Hematopoietic multipotent progenitor cell (in vitro differentiated cells): ENCODE results near the gene VPS8. TPM values are rescaled to one million over a fixed set of nuclear protein-coding genes. Genes with fewer than 3 reads are reported as not detected.

Experiments used
- DNase-seq, 3 donors: peaks; one replicate each; pipeline ENCODE4 v3.0.0-alpha.2; 2011 to 2015; ENCODE audit warnings: low read depth in 2 of 3, low spot score in 2 of 3
- total RNA-seq: library from RNA; depleted of rRNA; stranded (reverse); fragments of >200 nt; gene quantifications from one replicate; pipeline ENCODE4 v1.2.3, GENCODE V29; 2012

The VPS8 gene
- total RNA-seq, 1 donor = 36.6 TPM

DNA sequence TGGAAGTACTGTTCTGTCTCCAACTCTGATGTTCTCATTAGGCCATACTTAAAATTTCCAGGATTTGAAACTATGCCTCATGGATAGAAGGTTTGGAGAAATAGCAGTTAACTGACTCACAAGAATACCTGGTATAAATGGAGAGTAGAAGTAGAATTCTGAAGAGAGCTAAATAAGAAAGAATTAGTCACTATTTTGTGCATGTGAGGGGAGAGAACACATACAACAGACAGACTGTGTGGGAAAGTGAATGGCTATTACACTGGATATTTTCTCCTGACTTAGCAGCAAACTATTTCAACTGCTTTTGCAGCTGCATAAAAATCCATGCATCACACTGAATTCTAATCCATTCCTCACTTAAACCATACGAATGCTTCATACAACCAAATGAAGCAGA, 269.6 kb downstream of the VPS8 start:
- DNase-seq = no peak

GRCh38 chr3:185082149-185082548, 270.2 kb downstream of the VPS8 start:
- DNase-seq = no peak

DNA sequence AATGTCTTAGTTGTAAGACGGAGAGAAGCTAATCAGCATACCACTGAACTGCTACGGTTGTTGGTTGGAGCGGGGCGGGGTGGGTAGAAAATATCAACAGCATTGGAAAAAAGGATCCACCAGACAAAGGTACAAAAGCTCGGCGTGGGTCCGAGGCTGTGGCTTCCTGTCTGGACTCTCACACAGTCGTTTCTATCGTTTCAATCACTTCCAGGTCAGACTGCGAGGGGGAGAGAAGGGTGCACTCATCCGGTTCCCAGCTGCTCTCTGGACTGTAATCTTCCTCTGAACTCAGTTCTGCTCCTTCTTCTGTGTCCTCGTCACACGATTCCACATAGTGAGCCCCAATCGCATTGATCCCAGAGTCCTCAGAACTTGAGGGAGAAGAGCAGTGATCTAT, 270.9 kb downstream of the VPS8 start:
- no peak for DNase-seq

GRCh38 chr3:185084402-185084801, 272.4 kb downstream of the VPS8 start:
- no peak for DNase-seq

DNA sequence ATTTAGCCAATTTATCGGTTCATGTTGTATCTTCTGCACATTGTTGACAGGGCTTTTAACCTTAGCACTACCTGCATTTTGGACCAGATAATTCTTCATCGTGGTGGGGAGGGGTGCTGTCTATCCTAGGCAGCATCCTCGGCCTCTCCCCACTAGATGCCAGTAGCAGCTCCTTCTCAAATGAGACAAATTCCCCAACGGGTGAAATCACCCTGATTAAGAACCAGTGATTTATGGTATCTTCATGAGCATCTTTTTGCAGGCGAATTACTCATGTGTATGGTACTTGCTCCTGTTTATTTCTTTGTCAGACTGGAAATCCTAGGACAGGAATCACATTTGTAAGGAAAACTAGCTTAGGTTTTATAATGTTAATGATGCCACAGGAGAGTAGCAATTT, 272.9 kb downstream of the VPS8 start:
- DNase-seq = no peak

DNA sequence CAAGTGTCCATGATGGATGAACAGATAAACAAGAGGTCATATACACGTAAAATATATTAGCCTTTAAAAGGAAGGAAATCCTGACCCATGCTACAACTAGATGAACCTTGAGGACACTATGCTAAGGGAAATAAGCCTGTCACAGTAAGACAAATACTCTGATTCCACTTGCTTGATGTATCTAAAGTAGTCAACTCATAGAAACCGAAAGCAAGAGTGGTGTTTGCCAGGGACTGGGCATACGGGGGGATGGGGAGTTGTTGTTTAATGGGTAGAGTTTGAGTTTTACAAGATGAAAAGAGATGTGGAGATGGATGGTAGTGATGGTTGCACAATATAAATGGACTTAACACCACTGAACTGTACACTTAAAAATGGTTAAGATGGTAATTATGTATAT, 275.5 kb downstream of the VPS8 start:
- DNase-seq = no peak

GRCh38 chr3:185089343-185089742, 277.4 kb downstream of the VPS8 start:
- DNase-seq = no peak

- DNase-seq = no peak
These were observed 277.8 kb downstream of the VPS8 start for GRCh38 chr3:185089751-185090150.

GRCh38 chr3:185090811-185091210, 278.8 kb downstream of the VPS8 start:
- no peak for DNase-seq

DNA sequence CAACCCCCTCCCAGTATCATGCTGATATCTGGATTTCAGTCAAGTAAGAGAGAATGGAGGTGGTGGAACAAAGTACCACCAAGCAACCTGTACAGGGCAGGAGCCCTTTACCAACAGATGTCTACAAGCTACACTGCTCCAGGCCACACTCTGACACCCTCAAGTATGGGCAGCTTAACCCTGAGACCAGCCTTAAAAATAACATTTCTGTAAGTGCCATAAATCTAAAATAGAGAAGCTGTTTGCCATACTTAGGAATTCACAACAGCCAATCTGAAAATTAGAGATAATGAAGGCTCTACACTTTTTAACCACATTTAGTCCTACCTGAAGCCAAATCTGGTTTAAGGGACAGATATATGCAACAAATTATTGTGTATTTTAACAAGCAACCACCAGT, 281.1 kb downstream of the VPS8 start:
- peak in 1 of 3 donors; percentile 65 for DNase-seq

DNA sequence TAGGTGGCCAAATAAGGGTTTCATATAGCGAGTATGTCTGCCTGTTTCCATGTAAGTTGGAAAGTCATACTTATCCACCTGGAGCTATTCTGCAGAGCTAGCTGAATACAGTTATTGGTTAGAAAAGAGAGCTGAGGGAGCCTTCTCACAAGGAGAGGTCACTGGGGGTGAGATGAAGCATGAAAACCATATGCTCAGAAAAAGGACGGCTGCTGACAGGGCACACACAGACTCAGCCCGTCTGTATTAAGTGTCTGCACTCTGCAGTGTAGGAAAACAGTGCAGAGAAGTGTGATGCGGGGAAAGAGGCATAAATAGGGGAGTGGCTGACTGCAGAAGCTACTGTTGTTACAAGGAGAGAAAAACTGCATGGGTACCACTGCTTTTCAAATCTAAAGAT, 282.7 kb downstream of the VPS8 start:
- DNase-seq = no peak

Other genes starting within 250 kb of the VPS8 start
- 18.9 TPM for gene MAGEF1, start 100.1 kb upstream of the VPS8 start, total RNA-seq